Left lung (tissue), 10 donors: ENCODE data around the gene CHORDC1. TPM values are rescaled to one million over a fixed set of nuclear protein-coding genes. Genes with fewer than 3 reads are reported as not detected.

Experiments used
- ATAC-seq: fragments of 200-7000 bp; cut with Tn5 transposase; one replicate; pipeline ENCODE4 v1.9.1; 2020; ENCODE audit warnings: moderate library complexity
- DNase-seq, 4 donors: peaks; one replicate each; pipeline ENCODE4 v3.0.0-alpha.2; 2013 to 2020
- H3K27ac ChIP-seq, 2 donors: fragments of 200-600 bp; sonication (generic) in 1 of 2; one replicate each; pipeline versions ENCODE4 v1.5.0 to v1.8.0; 2020 to 2021
- H3K27me3 ChIP-seq, 2 donors: fragments of 200-600 bp; sonication (generic) in 1 of 2; one replicate each; pipeline versions ENCODE4 v1.5.0 to v1.8.0; 2020 to 2021
- H3K36me3 ChIP-seq, 2 donors: fragments of 200-600 bp; sonication (generic) in 1 of 2; one replicate each; pipeline versions ENCODE4 v1.5.0 to v1.8.0; 2020 to 2021
- H3K4me1 ChIP-seq, 2 donors: fragments of 200-600 bp; one replicate each; pipeline ENCODE4 v1.8.0; 2021
- H3K4me3 ChIP-seq, 2 donors: fragments of 200-600 bp; sonication (generic) in 1 of 2; one replicate each; pipeline versions ENCODE4 v1.5.0 to v1.8.0; 2020 to 2021; ENCODE audit warnings: mild to moderate bottlenecking in 1 of 2
- H3K9me3 ChIP-seq, 2 donors: fragments of 200-600 bp; sonication (generic) in 1 of 2; one replicate each; pipeline versions ENCODE4 v1.5.0 to v1.8.0; 2020 to 2021
- intact Hi-C, 2 donors: fragments of 100-400 bp; cut with DNase I; formaldehyde crosslinking; loops; one replicate each; pipeline versions ENCODE4 v1.11.2 to v1.14.2; 2022
- polyA plus RNA-seq, 6 donors: library from polyadenylated mRNA; unstranded; fragments of 120-200 nt; gene quantifications; one replicate each; pipeline ENCODE4 v1.2.1, GENCODE V29; 2013; ENCODE audit not compliant: insufficient read length in 6 of 6
- total RNA-seq, 2 donors: library from RNA; stranded (reverse); fragmentation: NEBNext Ultra II Directional; extraction: Animal tissue kit (Norgen Biotek cat#: 25700); gene quantifications; one replicate each; pipeline ENCODE4 v1.2.1, GENCODE V29; 2021
- TF ChIP-seq, protein P1 (sequence below), 2 donors: fragments of 200-600 bp; sonication (generic) in 1 of 2; IDR thresholded peaks; one replicate each; pipeline versions ENCODE4 v1.5.0 to v1.8.0; 2021; ENCODE audit warnings: antibody characterized with exemption in 2 of 2
- donor health status: DM: no; HTN: yes; CAD: no.
- donor health status: DM: no; HTN: no; CAD: no.

CHORDC1 gene
- total and polyA plus RNA-seq, 8 donors: 26.6 to 66.4 (median 52.5) TPM

DNA sequence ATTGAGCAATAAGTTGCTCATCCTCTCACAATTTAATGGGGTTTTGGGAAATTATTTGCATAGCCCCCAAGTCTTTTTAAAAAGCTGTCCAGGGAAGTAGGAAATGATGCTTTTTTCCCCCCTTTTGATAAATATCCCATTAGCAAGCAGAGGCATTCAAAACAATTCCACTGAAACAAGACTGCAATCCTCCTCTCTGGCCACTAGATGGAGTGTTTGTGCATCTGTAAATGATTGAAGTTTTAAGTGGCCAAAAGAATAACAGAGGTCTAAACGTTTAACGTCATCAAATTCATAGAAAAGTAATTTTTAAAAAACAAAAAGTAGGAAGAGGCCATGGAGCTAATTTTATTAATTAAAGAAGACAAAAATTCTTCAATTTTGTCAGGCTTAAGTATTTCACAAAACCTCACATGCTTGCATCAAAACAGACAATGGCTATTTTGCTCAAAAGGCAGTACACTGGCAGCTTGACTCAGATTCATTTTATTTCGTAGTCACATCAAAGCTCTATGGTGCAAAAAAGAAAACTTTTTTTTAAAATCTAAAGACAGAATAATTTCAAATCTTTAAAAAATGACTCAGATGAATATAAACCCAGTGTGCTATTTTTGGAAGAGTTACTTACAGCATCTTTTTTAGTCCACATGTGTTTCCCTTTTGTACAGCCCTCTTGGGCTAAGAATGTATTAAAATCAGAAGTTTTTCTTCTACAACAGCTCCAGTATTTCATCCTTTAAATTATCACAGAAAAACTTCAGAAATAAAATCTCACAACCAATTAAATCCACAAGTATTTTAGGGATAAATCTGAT, 17.8 kb downstream of the CHORDC1 start:
- Histone ChIP-seq H3K27me3 (no peaks in the 10 kb centered on the region), H3K4me1 (no peaks in the 10 kb centered on the region), H3K4me3 (no peak overlapping the region), H3K27ac (no peak overlapping the region), H3K36me3 (peaks cover 0 to 84% of the 10 kb centered on the region in 2 donors), H3K9me3 (no peaks in the 10 kb centered on the region)
- intact Hi-C loops: no loop called here
- TF ChIP-seq, protein P1, sequence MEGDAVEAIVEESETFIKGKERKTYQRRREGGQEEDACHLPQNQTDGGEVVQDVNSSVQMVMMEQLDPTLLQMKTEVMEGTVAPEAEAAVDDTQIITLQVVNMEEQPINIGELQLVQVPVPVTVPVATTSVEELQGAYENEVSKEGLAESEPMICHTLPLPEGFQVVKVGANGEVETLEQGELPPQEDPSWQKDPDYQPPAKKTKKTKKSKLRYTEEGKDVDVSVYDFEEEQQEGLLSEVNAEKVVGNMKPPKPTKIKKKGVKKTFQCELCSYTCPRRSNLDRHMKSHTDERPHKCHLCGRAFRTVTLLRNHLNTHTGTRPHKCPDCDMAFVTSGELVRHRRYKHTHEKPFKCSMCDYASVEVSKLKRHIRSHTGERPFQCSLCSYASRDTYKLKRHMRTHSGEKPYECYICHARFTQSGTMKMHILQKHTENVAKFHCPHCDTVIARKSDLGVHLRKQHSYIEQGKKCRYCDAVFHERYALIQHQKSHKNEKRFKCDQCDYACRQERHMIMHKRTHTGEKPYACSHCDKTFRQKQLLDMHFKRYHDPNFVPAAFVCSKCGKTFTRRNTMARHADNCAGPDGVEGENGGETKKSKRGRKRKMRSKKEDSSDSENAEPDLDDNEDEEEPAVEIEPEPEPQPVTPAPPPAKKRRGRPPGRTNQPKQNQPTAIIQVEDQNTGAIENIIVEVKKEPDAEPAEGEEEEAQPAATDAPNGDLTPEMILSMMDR (IDR thresholded peaks at IDR 0.05): peak; percentile 74 to 85
- DNase-seq (peak in 2 of 4 donors; percentile 32 to 39), ATAC-seq (peak; percentile 87)

DNA sequence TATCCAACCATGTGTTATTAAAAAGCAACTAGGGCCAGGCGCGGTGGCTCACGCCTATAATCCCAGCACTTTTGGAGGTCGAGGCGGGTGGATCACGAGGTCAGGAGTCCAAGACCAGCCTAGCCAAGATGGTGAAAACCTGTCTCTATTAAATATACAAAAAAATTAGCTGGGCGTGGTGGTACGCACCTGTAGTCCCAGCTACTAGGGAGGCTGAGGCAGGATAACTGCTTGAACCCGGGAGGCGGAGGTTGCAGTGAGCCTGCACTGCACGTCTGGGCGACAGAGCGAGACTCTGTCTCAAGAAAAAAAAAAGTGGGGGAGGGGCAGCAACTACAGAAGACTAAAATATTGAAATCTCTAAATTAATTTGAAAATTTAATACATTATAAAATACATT, 18.4 kb downstream of the CHORDC1 start:
- DNase-seq (no peak), ATAC-seq (no peak)
- intact Hi-C loops: no loop called here
- Histone ChIP-seq H3K4me1 (no peaks in the 10 kb centered on the region), H3K27ac (no peak overlapping the region), H3K4me3 (no peak overlapping the region), H3K36me3 (peaks cover 0 to 78% of the 10 kb centered on the region in 2 donors), H3K27me3 (no peaks in the 10 kb centered on the region), H3K9me3 (no peaks in the 10 kb centered on the region)
- TF ChIP-seq, protein P1 (IDR thresholded peaks at IDR 0.05): no peak

DNA sequence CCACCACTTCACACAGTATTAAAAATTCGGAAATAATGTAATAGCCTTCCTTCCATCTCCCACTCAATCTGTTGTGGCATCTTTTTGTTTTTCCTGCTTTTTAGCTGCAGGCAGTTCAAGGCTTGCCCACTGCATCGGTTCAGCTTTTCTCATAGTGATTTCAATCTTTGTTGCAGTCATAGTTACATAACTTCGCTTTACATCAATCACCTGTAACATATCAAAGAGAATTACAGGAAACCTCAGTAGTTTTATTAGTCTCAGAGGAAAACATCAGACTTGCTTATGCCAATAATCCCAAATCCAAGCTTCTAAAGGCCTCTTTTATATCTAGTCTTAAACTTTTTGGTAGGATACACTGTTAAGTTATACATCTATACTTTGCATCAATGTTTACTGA, 20.5 kb downstream of the CHORDC1 start:
- H3K9me3 ChIP-seq: no peaks in the 10 kb centered on the region
- no peak for ATAC-seq
- intact Hi-C loops: no loop called here
- no peak overlapping the region for H3K4me3 ChIP-seq
- DNase-seq: no peak
- no peaks in the 10 kb centered on the region for H3K27me3 ChIP-seq
- TF ChIP-seq, protein P1 (IDR thresholded peaks at IDR 0.05): no peak
- H3K36me3 ChIP-seq: peaks cover 0 to 67% of the 10 kb centered on the region in 2 donors
- H3K27ac ChIP-seq: no peak overlapping the region
- H3K4me1 ChIP-seq: no peaks in the 10 kb centered on the region

- intact Hi-C loops: no loop called here
- Histone ChIP-seq H3K27me3 (no peaks in the 10 kb centered on the region), H3K4me3 (no peak overlapping the region), H3K27ac (no peak overlapping the region), H3K36me3 (peaks cover 0 to 28% of the 10 kb centered on the region in 2 donors), H3K4me1 (no peaks in the 10 kb centered on the region), H3K9me3 (no peaks in the 10 kb centered on the region)
- peak in 1 of 4 donors; percentile 24 for DNase-seq
- peak; percentile 95 for ATAC-seq
- TF ChIP-seq, protein P1 (IDR thresholded peaks at IDR 0.05): no peak
These were observed 25.5 kb downstream of the CHORDC1 start for GRCh38 chr11:90197377-90197776.

GRCh38 chr11:90192869-90193582, 29.8 kb downstream of the CHORDC1 start:
- peaks cover 0 to 4% of the 10 kb centered on the region in 2 donors for H3K36me3 ChIP-seq
- no peak overlapping the region for H3K4me3 ChIP-seq
- no peak overlapping the region for H3K27ac ChIP-seq
- intact Hi-C loops: no loop called here
- TF ChIP-seq, protein P1 (IDR thresholded peaks at IDR 0.05): no peak
- no peaks in the 10 kb centered on the region for H3K4me1 ChIP-seq
- H3K9me3 ChIP-seq: no peaks in the 10 kb centered on the region
- ATAC-seq (no peak), DNase-seq (no peak)
- H3K27me3 ChIP-seq: no peaks in the 10 kb centered on the region
